Mesodermal cell (in vitro differentiated cells): Measurements from ENCODE around the gene MYCBP2.
"Not testable (repeated sequence)": the region's sequence is repeated elsewhere in the genome, so short reads cannot be mapped to it uniquely, and the experiment has no call there.

Experiments used
- H3K27ac ChIP-seq: 2 replicates; pipeline ENCODE4 v1.7.0; 2013; ENCODE audit warnings: mild to moderate bottlenecking, low read depth, low read length, moderate library complexity; ENCODE audit not compliant: severe bottlenecking
- H3K36me3 ChIP-seq: 2 replicates; pipeline ENCODE4 v1.7.1; 2013; ENCODE audit warnings: mild to moderate bottlenecking, low read length, moderate library complexity; ENCODE audit not compliant: control insufficient read depth, insufficient read depth
- H3K4me1 ChIP-seq: one replicate; pipeline ENCODE4 v1.7.1; 2013; ENCODE audit warnings: mild to moderate bottlenecking, low read length; ENCODE audit not compliant: insufficient read depth, control insufficient read depth, poor library complexity, severe bottlenecking
- H3K4me3 ChIP-seq: 2 replicates; pipeline ENCODE4 v1.7.0; 2013; ENCODE audit warnings: low read length, control low read depth, mild to moderate bottlenecking; ENCODE audit not compliant: insufficient read depth, poor library complexity, severe bottlenecking; ENCODE audit errors: extremely low read depth
- H3K9me3 ChIP-seq: 2 replicates; pipeline ENCODE4 v1.7.1; 2013; ENCODE audit warnings: mild to moderate bottlenecking, low read length, moderate library complexity; ENCODE audit not compliant: control insufficient read depth
- WGBS, 2 experiments: methylation state at CpG; one replicate each; pipeline ENCODE4 v1.1.5; 2013; ENCODE audit warnings: missing lambda C conversion rate in 2 of 2; ENCODE audit not compliant: insufficient coverage in 2 of 2; 5-methylcytosine and 5-hydroxymethylcytosine counted together

Gene MYCBP2

DNA sequence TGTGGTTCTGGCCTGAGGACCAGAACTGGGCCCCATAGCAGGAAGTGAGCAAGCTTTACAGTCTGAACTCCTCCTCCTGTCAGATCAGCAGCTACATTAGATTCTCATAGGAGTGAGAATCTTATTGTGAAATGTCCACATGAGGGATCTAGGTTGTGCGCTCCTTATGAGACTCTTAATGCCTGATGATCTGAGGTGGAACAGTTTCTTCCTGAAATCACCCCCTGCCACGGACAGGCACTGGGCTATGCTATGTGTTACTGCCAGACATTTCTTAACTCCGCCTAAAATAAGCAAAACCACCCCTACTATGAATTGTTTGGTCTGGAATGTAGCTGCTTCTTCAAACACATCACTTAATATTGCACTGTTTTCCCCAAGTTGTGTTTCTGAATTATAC lies 304.6 kb downstream of the MYCBP2 start:
- H3K27ac ChIP-seq, result no peak overlapping the region
- 80 to 90% methylated on average over 1 to 2 of the region's 3 CpGs for WGBS, 2 experiments
- no peak overlapping the region for H3K4me3 ChIP-seq
- peaks cover 14% of the 10 kb centered on the region for H3K4me1 ChIP-seq
- H3K36me3 ChIP-seq, result peaks cover 30% of the 10 kb centered on the region
- no peaks in the 10 kb centered on the region for H3K9me3 ChIP-seq

- Histone ChIP-seq H3K4me1 (peaks cover 14% of the 10 kb centered on the region), H3K9me3 (no peaks in the 10 kb centered on the region), H3K4me3 (no peak overlapping the region), H3K27ac (no peak overlapping the region), H3K36me3 (peaks cover 55% of the 10 kb centered on the region)
Observed at GRCh38 chr13:77019756-77020155, 307.1 kb downstream of the MYCBP2 start.

DNA sequence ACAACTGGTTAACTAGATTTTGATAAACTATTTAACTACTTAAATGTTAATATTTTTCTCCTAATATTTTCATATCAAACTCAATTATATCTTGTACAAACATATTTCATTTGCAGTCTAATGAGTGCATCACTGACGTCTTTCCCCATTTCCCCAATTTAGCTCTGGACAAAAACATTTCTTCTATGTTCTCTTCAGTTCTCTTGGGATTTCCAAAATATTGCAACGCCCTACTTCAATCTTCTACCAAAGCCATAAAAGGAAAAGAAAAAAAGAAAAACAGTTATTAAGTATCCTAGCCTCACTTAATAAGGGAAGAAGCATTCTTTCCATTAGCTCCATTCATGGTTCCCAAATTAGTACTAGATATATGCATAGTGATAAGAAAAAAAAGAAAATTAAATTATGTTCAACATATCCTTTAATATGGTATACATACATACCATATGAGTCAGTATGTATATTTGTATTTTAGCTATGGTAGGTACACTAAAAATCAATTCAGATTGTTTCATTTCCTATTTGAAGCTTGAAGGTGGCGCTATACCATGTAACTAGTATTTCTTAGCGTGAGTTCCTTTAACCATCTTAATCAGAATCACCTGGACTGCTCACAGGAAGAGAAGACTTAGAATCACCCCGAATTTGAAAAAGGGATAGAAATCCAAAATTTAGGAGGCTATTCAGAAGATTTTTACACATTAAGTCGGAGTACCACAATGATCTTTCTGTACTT lies 309.8 kb downstream of the MYCBP2 start:
- Histone ChIP-seq H3K36me3 (peaks cover 63% of the 10 kb centered on the region), H3K4me3 (no peak overlapping the region), H3K9me3 (no peaks in the 10 kb centered on the region), H3K27ac (no peak overlapping the region), H3K4me1 (peaks cover under 1% of the 10 kb centered on the region)
- WGBS, 2 experiments, result 100% methylated on average over 1 of the region's 6 CpGs

DNA sequence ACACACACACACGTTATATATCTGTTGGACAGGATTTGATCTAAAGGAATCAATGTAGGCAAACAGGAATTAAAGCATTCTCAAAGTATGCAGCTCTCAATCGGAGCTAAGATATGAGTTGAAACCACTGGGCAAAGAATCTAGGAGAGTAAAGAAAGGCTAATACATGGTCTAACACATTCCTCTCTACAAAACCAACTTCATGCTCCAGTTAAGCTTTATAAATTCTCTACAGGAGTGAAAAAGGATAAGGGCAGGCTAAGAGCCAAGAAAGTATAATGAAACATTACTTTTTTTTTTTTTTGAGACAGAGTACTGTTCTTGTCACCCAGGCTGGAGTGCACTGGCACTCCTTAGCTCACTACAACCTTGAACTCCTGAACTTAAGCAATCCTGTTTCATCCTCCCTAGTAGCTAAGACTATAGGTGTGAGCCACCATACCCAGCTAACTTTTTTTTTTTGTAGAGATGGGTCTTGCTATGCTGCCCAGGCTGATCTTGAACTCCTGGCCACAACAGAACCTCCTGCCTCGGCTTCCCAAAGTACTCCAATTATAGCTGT lies 310.6 kb downstream of the MYCBP2 start:
- Histone ChIP-seq H3K4me3 (no peak overlapping the region), H3K9me3 (no peaks in the 10 kb centered on the region), H3K27ac (no peak overlapping the region), H3K4me1 (no peaks in the 10 kb centered on the region), H3K36me3 (peaks cover 64% of the 10 kb centered on the region)
- WGBS, 2 experiments, result 96% methylated on average over 2 of the region's 3 CpGs; no CpG with 5 or more reads in 1 of the 2 experiments

- WGBS, 2 experiments, result no CpG with 5 or more reads among the region's 2 CpGs
- no peak overlapping the region for H3K27ac ChIP-seq
- H3K9me3 ChIP-seq, result no peaks in the 10 kb centered on the region
- H3K36me3 ChIP-seq, result peaks cover 76% of the 10 kb centered on the region
- H3K4me3 ChIP-seq, result no peak overlapping the region
- no peaks in the 10 kb centered on the region for H3K4me1 ChIP-seq
Observed at GRCh38 chr13:77014906-77015685, 311.8 kb downstream of the MYCBP2 start.

DNA sequence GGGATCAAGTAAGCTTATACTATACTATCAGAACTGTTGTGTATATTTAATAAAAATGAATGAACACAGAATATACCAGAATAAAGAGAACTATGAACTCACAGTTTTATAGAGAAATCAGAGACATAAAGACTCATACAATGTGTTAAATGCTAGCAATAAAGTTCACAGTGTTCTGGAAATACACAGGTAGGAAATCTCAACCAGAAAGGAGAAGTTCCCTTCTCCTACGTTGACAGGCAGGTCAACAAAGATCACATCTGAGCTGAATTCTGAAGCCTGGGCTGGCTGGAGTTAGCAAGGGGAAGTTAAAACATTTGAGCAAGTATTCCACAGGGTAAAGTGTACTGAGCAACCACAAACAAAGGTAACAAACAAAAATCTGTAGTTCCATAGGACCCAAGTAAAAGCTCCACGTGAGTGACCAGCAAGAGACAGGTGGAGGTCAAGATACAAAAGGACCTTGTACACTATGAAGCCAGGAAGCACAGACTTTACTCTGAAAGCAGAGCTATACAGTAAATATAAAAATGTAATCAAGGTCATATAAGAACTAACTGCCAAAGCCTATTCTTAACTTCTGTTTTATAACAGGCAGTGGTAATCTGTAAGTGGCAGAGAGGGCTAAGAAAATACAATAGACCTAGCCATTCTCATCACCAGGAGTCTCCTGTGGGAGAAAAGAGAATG lies 312.9 kb downstream of the MYCBP2 start:
- no peak overlapping the region for H3K4me3 ChIP-seq
- no peak overlapping the region for H3K27ac ChIP-seq
- peaks cover 78% of the 10 kb centered on the region for H3K36me3 ChIP-seq
- no peaks in the 10 kb centered on the region for H3K9me3 ChIP-seq
- H3K4me1 ChIP-seq, result no peaks in the 10 kb centered on the region
- 92 to 100% methylated on average over 1 to 2 of the region's 2 CpGs for WGBS, 2 experiments

GRCh38 chr13:77009719-77010118 lies 317.2 kb downstream of the MYCBP2 start:
- not testable (repeated sequence) for H3K27ac ChIP-seq, H3K4me3 ChIP-seq, H3K4me1 ChIP-seq, H3K9me3 ChIP-seq
- WGBS, 2 experiments, result no CpG with 5 or more reads among the region's 5 CpGs
- H3K36me3 ChIP-seq, result peaks cover 71% of the 10 kb centered on the region

DNA sequence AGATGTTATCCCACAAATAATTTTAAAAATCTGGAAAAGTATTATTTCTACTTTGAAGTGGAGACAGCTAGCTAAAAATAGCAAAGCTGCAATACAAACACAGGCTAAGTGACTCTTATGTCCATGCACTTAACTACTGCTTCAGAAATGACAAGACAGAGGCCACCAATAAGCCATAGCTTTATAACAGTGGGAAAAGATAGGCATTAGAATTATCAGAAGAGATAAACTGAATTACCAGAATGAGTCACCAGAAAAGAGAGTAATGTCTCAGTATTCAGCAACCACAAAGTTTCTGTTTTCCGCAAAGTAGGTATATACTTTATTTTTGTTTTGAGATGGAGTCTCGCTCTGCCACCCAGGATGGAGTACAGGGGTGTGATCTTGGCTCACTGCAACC lies 317.9 kb downstream of the MYCBP2 start:
- Histone ChIP-seq H3K4me1 (no peaks in the 10 kb centered on the region), H3K36me3 (peaks cover 64% of the 10 kb centered on the region), H3K4me3 (no peak overlapping the region), H3K9me3 (no peaks in the 10 kb centered on the region), H3K27ac (no peak overlapping the region)
- WGBS, 2 experiments, result 100% methylated on average over 1 of the region's 2 CpGs

DNA sequence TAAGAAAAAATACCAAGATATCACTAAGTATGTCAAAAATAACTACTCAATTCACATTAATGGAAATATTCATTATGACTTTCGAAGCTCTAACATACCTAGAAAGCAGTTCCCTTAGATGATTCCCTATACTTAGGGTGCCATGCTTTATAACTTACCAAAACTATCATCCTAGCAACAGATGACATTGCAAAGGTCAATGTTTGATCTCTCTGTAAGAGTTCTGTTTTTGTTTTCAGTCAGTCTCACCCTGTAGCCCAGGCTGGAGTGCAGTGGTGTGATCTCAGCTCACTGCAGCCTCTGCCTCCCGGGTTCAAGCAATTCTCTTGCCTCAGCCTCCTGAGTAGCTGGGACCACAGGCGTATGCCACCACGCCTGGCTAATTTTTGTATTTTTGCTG lies 318.6 kb downstream of the MYCBP2 start:
- WGBS, 2 experiments, result 86 to 100% methylated on average over 3 to 4 of the region's 4 CpGs
- H3K9me3 ChIP-seq, H3K4me3 ChIP-seq, H3K27ac ChIP-seq, H3K4me1 ChIP-seq: not testable (repeated sequence)
- H3K36me3 ChIP-seq, result peaks cover 58% of the 10 kb centered on the region

DNA sequence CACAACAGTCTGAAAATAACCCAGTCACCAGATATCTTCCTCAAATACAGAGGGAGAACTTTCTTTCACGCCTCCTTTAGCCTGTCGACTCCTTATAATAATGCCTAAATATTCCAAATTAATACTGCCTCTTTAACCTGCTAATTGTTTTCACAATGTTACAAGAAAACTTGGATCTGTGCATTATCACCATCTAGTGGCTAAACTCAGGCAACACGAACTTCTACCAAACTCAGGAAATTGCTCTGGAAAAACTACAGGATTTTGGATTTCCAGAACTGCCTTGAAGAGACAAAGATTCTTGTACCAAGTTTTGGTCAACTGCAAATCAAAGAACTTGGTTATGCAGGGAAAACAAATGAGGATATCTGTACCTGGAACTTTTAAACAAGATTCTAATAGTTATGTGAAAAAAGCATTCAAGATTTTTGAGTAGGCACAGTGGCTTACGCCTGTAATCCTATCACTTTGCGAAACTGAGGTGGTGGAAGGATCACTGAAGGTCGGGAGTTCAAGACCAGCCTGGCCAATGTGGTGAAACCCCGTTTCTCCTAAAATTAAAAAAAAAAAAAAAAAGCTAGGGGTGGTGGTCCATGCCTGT lies 324.2 kb downstream of the MYCBP2 start:
- Histone ChIP-seq H3K27ac (no peak overlapping the region), H3K9me3 (no peaks in the 10 kb centered on the region), H3K4me1 (no peaks in the 10 kb centered on the region), H3K4me3 (no peak overlapping the region), H3K36me3 (peaks cover 45% of the 10 kb centered on the region)
- 76 to 82% methylated on average over 6 to 7 of the region's 7 CpGs for WGBS, 2 experiments
